H9 (cell line): ENCODE results near the gene EML4. TPM values are rescaled to one million over a fixed set of nuclear protein-coding genes. Genes with fewer than 3 reads are reported as not detected.

Experiments used
- DNase-seq: peaks from one replicate; pipeline ENCODE4 v3.0.0-alpha.2; 2017
- H2AFZ ChIP-seq: one replicate; pipeline ENCODE4 v1.6.1; 2013; ENCODE audit warnings: mild to moderate bottlenecking, low read length, control low read depth, moderate library complexity
- H2AK5ac ChIP-seq: 2 replicates; pipeline ENCODE4 v1.6.1; 2013; ENCODE audit warnings: low read length, control low read depth, mixed read lengths; ENCODE audit not compliant: insufficient read length
- H2BK120ac ChIP-seq: one replicate; pipeline ENCODE4 v1.6.1; 2013; ENCODE audit warnings: low read depth, mild to moderate bottlenecking, low read length, control low read depth, inconsistent platforms; ENCODE audit not compliant: poor library complexity, severe bottlenecking
- H2BK12ac ChIP-seq: 2 replicates; pipeline ENCODE4 v1.6.1; 2013; ENCODE audit warnings: low read length, control low read depth, mixed read lengths, low read depth; ENCODE audit not compliant: insufficient read length
- H2BK15ac ChIP-seq: 2 replicates; pipeline ENCODE4 v1.6.1; 2013; ENCODE audit warnings: low read depth, low read length, control low read depth
- H2BK20ac ChIP-seq: one replicate; pipeline ENCODE4 v1.6.1; 2013; ENCODE audit warnings: low read depth, mild to moderate bottlenecking, low read length, control low read depth, inconsistent platforms; ENCODE audit not compliant: poor library complexity, severe bottlenecking
- H2BK5ac ChIP-seq: 2 replicates; pipeline ENCODE4 v1.6.1; 2013; ENCODE audit warnings: low read length, control low read depth, mixed read lengths; ENCODE audit not compliant: insufficient read length
- H3K14ac ChIP-seq: 2 replicates; pipeline ENCODE4 v1.6.1; 2013; ENCODE audit warnings: low read length, control low read depth; ENCODE audit not compliant: insufficient read depth
- H3K18ac ChIP-seq: 2 replicates; pipeline ENCODE4 v1.6.1; 2013; ENCODE audit warnings: low read depth, mild to moderate bottlenecking, mixed read lengths, low read length, control low read depth; ENCODE audit not compliant: insufficient read length
- H3K23ac ChIP-seq: 2 replicates; pipeline ENCODE4 v1.6.1; 2013; ENCODE audit warnings: low read length, control low read depth, mixed read lengths, low read depth; ENCODE audit not compliant: insufficient read length
- H3K23me2 ChIP-seq: 2 replicates; pipeline ENCODE4 v1.6.1; 2013; ENCODE audit warnings: low read depth, mild to moderate bottlenecking, mixed read lengths, low read length, control low read depth; ENCODE audit not compliant: insufficient read length, poor library complexity, severe bottlenecking
- H3K27ac ChIP-seq: 2 replicates; pipeline ENCODE4 v1.5.1; 2013; ENCODE audit warnings: low read length, control low read depth, mixed read lengths, low read depth; ENCODE audit not compliant: insufficient read length
- H3K27me3 ChIP-seq: 2 replicates; pipeline ENCODE4 v1.6.1; 2013; ENCODE audit warnings: low read length, control low read depth, inconsistent platforms; ENCODE audit not compliant: insufficient read depth
- H3K4ac ChIP-seq: 2 replicates; pipeline ENCODE4 v1.6.1; 2013; ENCODE audit warnings: low read depth, mild to moderate bottlenecking, control low read depth, inconsistent platforms, low read length, moderate library complexity
- H3K4me1 ChIP-seq: 2 replicates; pipeline ENCODE4 v1.6.1; 2013; ENCODE audit warnings: low read length, control low read depth, inconsistent platforms; ENCODE audit not compliant: insufficient read depth
- H3K4me2 ChIP-seq: 2 replicates; pipeline ENCODE4 v1.6.1; 2013; ENCODE audit warnings: low read length, control low read depth, mixed read lengths; ENCODE audit not compliant: insufficient read length, insufficient read depth
- H3K56ac ChIP-seq: 2 replicates; pipeline ENCODE4 v1.6.1; 2013; ENCODE audit warnings: low read depth, mild to moderate bottlenecking, mixed read lengths, low read length, control low read depth; ENCODE audit not compliant: insufficient read length
- H3K79me1 ChIP-seq: 2 replicates; pipeline ENCODE4 v1.6.1; 2013; ENCODE audit warnings: low read depth, mild to moderate bottlenecking, moderate library complexity, low read length, control low read depth, inconsistent platforms; ENCODE audit not compliant: insufficient read depth, poor library complexity, severe bottlenecking
- H3K79me2 ChIP-seq: 2 replicates; pipeline ENCODE4 v1.6.1; 2013; ENCODE audit warnings: low read length, control low read depth, inconsistent platforms; ENCODE audit not compliant: insufficient read depth
- H3K9ac ChIP-seq: 2 replicates; pipeline ENCODE4 v1.6.1; 2013; ENCODE audit warnings: low read length, control low read depth, mixed read lengths; ENCODE audit not compliant: insufficient read length; ENCODE audit errors: extremely low read depth
- H3K9me3 ChIP-seq: one replicate; pipeline ENCODE4 v1.6.1; 2013; ENCODE audit warnings: low read depth, low read length, inconsistent platforms; ENCODE audit not compliant: control insufficient read depth
- H3T11ph ChIP-seq: one replicate; pipeline ENCODE4 v1.6.1; 2013; ENCODE audit warnings: mild to moderate bottlenecking, low read length, control low read depth, inconsistent platforms
- H4K20me1 ChIP-seq: one replicate; pipeline ENCODE4 v1.6.1; 2013; ENCODE audit not compliant: control insufficient read depth, insufficient read length, insufficient read depth
- H4K5ac ChIP-seq: 2 replicates; pipeline ENCODE4 v1.6.1; 2013; ENCODE audit warnings: low read depth, mild to moderate bottlenecking, mixed read lengths, low read length, control low read depth; ENCODE audit not compliant: insufficient read length
- H4K8ac ChIP-seq: replicated peaks from 2 replicates; pipeline ENCODE4 v1.6.1; 2013; ENCODE audit warnings: low read length, control low read depth, mixed read lengths, low read depth; ENCODE audit not compliant: insufficient read length
- H4K91ac ChIP-seq: 2 replicates; pipeline ENCODE4 v1.6.1; 2013; ENCODE audit warnings: low read depth, mild to moderate bottlenecking, moderate library complexity, mixed read lengths, low read length, control low read depth; ENCODE audit not compliant: insufficient read length
- H3K27ac Mint-ChIP-seq, 3 experiments: 2 replicates in 2 of 3; 3 replicates in 1 of 3; pipeline ENCODE4 v1.8.0; 2020 to 2021; ENCODE audit warnings: mixed read lengths in 3 of 3, mild to moderate bottlenecking in 1 of 3, moderate library complexity in 1 of 3
- H3K27me3 Mint-ChIP-seq: 2 replicates; pipeline ENCODE4 v1.8.0; 2021; ENCODE audit warnings: low read depth, mild to moderate bottlenecking, moderate library complexity, mixed read lengths
- H3K36me3 Mint-ChIP-seq, 3 experiments: 2 replicates in 2 of 3; 3 replicates in 1 of 3; pipeline ENCODE4 v1.8.0; 2020 to 2021; ENCODE audit warnings: low read depth in 3 of 3, mixed read lengths in 3 of 3; ENCODE audit not compliant: insufficient read depth in 1 of 3
- H3K4me1 Mint-ChIP-seq, 2 experiments: 2 replicates each; pipeline ENCODE4 v1.8.0; 2020; ENCODE audit warnings: mixed read lengths in 2 of 2
- H3K4me3 Mint-ChIP-seq, 2 experiments: 2 replicates in 1 of 2; 3 replicates in 1 of 2; pipeline ENCODE4 v1.8.0; 2020 to 2021; ENCODE audit warnings: mild to moderate bottlenecking in 2 of 2, mixed read lengths in 2 of 2, moderate library complexity in 1 of 2
- H3K9me3 Mint-ChIP-seq, 2 experiments: 2 replicates in 1 of 2; 3 replicates in 1 of 2; pipeline ENCODE4 v1.8.0; 2020; ENCODE audit warnings: mild to moderate bottlenecking in 2 of 2, mixed read lengths in 2 of 2, moderate library complexity in 1 of 2
- WGBS: extraction: QIAGEN DNeasy Blood & Tissue Kit; methylation state at CpG from one replicate; pipeline ENCODE4 v1.1.7; 2013; ENCODE audit warnings: missing lambda C conversion rate, low lambda C conversion rate, mixed read lengths; ENCODE audit not compliant: insufficient read length; ENCODE audit errors: extremely low coverage; 5-methylcytosine and 5-hydroxymethylcytosine counted together
- total RNA-seq: library from RNA; stranded (reverse); gene quantifications from 2 replicates; pipeline ENCODE4 v1.2.1, GENCODE V29; 2021
- TF ChIP-seq, protein P1 (sequence below): fragments of 200-600 bp; sonication (generic); conservative IDR thresholded peaks from 3 replicates; pipeline ENCODE4 v1.8.0; 2021; ENCODE audit warnings: antibody characterized with exemption, mild to moderate bottlenecking

The EML4 gene
- total RNA-seq, 1 experiment from 2014 or later, result 68.6 TPM

DNA sequence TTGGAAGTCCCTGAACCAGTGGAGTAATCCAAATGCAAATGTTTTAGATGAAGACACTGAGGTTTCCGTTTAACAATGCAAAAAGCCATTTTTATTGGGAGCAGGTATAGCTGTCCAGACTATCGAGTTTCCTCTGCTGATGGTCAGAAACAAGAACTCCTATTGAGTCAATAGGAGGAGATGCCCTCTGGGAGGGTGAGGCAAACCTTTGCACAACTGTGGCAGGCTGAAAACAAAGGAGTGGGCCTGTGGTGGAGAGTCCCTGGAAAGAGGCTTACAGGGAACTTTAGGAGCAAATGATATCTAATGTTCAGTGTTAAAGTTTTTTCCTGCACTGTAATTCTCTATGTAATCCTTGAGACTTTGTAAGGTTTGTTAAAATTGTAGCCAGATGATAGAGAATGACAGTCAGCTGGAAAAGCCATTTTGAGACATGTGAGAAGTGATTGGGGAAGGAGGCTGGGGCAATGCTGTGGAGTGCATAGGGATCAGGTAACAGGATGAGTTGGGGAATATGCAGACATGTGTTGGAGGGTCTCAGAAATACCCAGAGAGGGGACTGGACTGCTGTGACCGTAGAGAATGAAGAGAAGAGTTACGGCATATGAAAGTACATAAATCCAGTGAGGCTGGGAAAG, 15.1 kb upstream of the EML4 start:
- H2BK5ac ChIP-seq, result no peak overlapping the region
- H3K56ac ChIP-seq, result no peak overlapping the region
- H3K23me2 ChIP-seq, result no peaks in the 10 kb centered on the region
- H3K4ac ChIP-seq, result no peak overlapping the region
- Mint-ChIP-seq H3K27ac (peak overlapping the region in 2 of 3 experiments; percentile 2 to 42; a peak in 1 of 7 replicates), H3K9me3 (no peaks in the 10 kb centered on the region; a peak in 1 of 5 replicates), H3K4me1 (peaks cover 14 to 18% of the 10 kb centered on the region in 2 experiments), H3K27me3 (no peaks in the 10 kb centered on the region), H3K4me3 (peak overlapping the region in 1 of 2 experiments; percentile 4; a peak in 1 of 5 replicates), H3K36me3 (no peaks in the 10 kb centered on the region)
- H4K8ac ChIP-seq, result no peak overlapping the region
- no peak overlapping the region for H4K91ac ChIP-seq
- H3K79me2 ChIP-seq, result no peaks in the 10 kb centered on the region
- H3K9ac ChIP-seq, result no peak overlapping the region
- no peak overlapping the region for H2BK15ac ChIP-seq
- H3T11ph ChIP-seq, result no peak overlapping the region
- TF ChIP-seq, protein P1, sequence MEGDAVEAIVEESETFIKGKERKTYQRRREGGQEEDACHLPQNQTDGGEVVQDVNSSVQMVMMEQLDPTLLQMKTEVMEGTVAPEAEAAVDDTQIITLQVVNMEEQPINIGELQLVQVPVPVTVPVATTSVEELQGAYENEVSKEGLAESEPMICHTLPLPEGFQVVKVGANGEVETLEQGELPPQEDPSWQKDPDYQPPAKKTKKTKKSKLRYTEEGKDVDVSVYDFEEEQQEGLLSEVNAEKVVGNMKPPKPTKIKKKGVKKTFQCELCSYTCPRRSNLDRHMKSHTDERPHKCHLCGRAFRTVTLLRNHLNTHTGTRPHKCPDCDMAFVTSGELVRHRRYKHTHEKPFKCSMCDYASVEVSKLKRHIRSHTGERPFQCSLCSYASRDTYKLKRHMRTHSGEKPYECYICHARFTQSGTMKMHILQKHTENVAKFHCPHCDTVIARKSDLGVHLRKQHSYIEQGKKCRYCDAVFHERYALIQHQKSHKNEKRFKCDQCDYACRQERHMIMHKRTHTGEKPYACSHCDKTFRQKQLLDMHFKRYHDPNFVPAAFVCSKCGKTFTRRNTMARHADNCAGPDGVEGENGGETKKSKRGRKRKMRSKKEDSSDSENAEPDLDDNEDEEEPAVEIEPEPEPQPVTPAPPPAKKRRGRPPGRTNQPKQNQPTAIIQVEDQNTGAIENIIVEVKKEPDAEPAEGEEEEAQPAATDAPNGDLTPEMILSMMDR, result no peak
- no peaks in the 10 kb centered on the region for H3K79me1 ChIP-seq
- WGBS, result no CpG with 5 or more reads among the region's 4 CpGs
- H2BK12ac ChIP-seq, result no peak overlapping the region
- no peaks in the 10 kb centered on the region for H3K27me3 ChIP-seq
- H4K5ac ChIP-seq, result no peak overlapping the region
- H2BK20ac ChIP-seq, result no peak overlapping the region
- no peak overlapping the region for H2BK120ac ChIP-seq
- no peak overlapping the region for H3K18ac ChIP-seq
- H2AFZ ChIP-seq, result no peak overlapping the region
- no peak overlapping the region for H3K23ac ChIP-seq
- no peak overlapping the region for H3K4me2 ChIP-seq
- H2AK5ac ChIP-seq, result no peak overlapping the region
- H3K14ac ChIP-seq, result no peak overlapping the region
- DNase-seq, result no peak
- H4K20me1 ChIP-seq, result no peaks in the 10 kb centered on the region
- no peaks in the 10 kb centered on the region for H3K9me3 ChIP-seq
- no peak overlapping the region for H3K27ac ChIP-seq
- no peaks in the 10 kb centered on the region; the same call in 1 of the 2 replicates for H3K4me1 ChIP-seq
